ENCODE results near the gene SLC35F3.
"Not testable (repeated sequence)": the region's sequence is repeated elsewhere in the genome, so short reads cannot be mapped to it uniquely, and the experiment has no call there.

Gene SLC35F3

GRCh38 chr1:234114648-234115307, 210.3 kb downstream of the SLC35F3 start:
- no peak for DNase-seq

DNA sequence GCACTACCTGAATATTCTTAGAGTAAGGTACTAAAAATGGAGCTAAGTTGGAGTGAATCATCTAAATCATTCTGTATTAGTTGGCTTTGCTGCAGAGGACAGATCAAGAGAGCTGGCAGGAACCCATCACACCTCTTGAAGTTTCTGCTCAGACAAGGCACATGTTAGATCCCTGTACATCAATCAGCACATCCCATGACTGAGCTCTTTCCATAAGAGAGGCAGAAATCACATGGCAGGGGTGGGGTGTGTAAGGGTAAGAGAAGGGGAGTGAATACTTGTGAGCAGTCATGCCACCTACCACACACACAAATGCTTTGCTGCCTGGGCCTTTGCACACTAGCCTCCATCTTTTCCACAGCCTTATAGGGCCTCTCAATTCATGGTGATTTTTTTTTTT, 214.4 kb downstream of the SLC35F3 start:
- DNase-seq, result no peak

DNA sequence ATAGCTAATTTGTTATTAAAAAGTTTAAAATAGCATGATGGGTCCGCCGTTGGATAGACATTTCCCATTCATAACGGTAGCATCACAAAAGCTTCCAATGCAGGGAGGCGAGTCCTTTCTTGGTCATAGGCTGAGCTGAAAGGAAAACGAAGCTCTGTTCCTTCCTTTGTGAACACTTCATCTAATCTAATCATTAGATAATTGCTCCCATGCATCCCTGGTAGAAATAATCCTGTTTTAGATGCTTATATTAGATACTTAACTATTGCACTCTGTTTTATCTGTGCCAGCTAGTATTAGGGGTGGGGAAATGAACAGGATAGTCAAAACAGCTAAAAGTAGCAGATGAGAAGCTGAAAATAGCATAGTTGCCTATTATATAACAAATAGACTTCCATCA, 215.0 kb downstream of the SLC35F3 start:
- DNase-seq, result no peak

DNA sequence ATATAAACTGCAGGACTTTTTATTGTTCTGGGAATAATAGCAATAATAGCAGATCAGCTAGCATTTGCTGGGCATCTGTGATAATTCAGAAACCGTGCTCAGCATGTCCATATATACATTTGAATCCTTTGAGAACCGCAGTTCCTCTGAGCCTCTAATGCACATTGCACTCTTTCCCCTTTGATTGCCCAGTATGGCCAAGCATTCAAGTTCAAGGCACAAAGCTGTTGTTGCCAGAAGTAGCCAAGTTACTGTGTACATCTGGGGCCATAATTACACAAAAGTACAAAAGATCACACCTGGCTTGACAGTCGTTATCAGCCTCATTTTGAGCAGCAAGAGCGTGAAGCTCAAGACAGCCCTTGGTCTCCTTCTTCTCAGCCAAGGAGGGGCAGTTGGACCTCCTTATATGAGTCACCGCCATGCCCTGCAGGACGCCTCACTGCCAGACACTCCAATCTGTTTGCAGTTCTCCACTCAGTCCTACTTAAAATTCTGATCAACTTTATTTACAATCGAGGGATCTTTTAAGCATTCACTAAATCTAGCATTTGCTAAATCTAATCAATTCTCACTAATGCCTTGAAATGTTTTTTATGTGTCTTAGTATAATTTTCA, 216.0 kb downstream of the SLC35F3 start:
- no peak for DNase-seq

DNA sequence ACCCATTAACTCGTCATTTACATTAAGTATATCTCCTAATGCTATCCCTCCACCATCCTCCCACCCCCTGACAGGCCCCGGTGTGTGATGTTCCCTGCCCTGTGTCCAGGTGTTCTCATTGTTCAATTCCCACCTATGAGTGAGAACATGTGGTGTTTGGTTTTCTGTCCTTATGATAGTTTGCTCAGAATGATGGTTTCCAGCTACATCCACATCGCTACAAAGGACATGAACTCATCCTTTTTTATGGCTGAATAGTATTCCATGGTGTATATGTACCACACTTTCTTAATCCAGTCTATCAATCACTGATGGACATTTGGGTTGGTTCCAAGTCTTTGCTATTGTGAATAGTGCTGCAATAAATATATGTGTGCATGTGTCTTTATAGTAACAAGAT, 217.2 kb downstream of the SLC35F3 start:
- not testable (repeated sequence) for DNase-seq

- not testable (repeated sequence) for DNase-seq
Observed at GRCh38 chr1:234122571-234122970, 218.1 kb downstream of the SLC35F3 start.

- no peak for DNase-seq
Observed at GRCh38 chr1:234123867-234124266, 219.4 kb downstream of the SLC35F3 start.

GRCh38 chr1:234125283-234125682, 220.8 kb downstream of the SLC35F3 start:
- DNase-seq, result no peak

- DNase-seq, result no peak
Observed at GRCh38 chr1:234125714-234126113, 221.2 kb downstream of the SLC35F3 start.

GRCh38 chr1:234127026-234127671, 222.7 kb downstream of the SLC35F3 start:
- DNase-seq, result no peak

- no peak for DNase-seq
Observed at GRCh38 chr1:234132795-234133194, 228.3 kb downstream of the SLC35F3 start.

DNA sequence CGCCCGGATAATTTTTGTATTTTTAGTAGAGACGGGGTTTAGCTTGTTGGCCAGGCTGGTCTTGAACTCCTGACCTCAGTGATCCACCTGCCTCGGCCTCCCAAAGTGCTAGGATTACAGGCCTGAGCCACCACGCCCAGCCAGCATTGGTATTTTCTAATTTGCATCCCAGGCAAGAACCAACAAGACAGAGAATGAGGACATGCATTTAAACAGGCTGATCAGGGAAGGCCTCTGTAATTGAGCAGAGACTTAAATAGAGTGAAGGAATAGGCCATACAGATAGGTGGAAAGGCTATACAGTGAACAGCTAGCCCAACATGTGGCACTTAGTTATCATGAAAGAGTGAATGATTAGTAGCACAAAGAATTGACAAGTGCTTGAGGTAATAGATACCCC, 230.4 kb downstream of the SLC35F3 start:
- DNase-seq, result no peak

DNA sequence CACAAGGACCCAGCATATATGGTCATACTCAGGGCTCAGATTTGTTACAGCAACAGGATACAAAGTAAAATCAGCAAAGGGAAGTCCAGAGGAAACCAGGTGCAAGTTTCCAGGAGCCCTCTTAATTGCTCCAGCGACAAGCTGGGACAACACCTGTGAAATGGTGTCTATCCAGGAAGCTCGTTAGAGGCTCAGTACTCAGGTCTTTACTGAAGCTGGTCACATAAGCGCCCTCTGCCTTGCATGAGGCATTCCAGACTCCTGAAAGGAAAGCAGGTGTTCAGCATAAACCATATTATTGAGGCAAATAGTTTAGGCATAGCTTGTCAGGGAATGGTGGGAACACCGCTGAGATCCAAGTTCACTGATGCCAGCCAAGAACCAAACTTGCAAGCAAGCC, 231.0 kb downstream of the SLC35F3 start:
- DNase-seq, result no peak

DNA sequence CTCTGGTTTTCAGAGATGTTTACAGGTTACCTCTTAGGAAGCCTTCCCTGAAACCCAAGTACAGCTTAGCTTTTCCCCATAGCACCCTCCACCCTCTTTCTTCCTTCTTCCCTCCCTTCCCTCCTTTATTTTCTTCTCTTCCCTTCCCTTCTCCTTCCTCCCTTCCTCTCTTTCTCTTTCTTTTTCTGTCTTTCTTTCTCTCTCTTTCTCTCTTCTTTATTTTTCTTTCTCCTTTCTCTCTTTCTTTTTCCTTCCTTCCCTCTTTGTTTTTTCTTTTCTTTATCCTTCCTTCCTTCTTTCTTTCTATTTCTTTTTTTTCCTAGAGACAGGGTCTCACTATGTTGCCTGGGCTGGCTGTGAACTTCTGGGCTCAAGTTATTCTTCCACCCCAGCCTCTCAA, 231.6 kb downstream of the SLC35F3 start:
- no peak for DNase-seq

- no peak for DNase-seq
Observed at GRCh38 chr1:234139966-234140365, 235.5 kb downstream of the SLC35F3 start.

GRCh38 chr1:234140388-234140787, 235.9 kb downstream of the SLC35F3 start:
- DNase-seq, result no peak

DNA sequence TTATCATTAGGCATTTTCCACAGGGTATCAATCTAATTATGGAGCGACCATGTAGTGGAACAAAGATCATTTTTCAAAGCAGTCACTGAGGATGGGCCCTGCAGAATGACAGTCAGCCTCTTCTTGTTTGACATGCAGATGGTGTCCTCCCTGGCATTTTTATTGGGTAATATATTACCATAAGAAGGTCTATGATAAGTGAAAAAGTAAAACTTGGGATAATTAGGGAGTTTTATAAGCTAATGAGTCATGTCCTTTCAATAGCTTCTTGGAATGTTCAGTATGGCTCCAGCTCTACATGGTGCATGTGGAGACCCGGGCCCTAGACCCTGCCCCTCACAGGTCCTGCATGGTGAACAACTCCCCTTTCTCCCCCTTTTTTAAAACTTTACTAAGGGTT, 236.5 kb downstream of the SLC35F3 start:
- no peak for DNase-seq

DNA sequence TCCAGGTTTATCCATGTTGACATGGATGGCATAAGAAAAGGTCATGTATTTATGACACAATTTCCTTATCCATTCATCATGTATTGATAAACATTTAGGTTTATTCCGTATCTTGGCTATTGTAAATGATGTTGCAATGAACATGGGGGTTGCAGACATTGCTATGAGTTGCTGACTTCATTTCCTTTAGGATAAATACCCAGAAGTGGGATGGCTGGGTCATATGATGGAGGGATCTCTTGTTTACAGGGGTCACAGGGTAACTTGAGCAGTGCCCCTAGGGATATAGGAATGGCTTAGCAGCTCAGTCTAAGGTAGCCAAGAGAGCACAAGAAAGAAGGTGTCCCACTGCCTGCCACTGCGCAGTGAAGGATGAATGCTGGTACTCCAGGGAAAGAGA, 239.2 kb downstream of the SLC35F3 start:
- no peak for DNase-seq

- no peak for DNase-seq
Observed at GRCh38 chr1:234144901-234145300, 240.4 kb downstream of the SLC35F3 start.

DNA sequence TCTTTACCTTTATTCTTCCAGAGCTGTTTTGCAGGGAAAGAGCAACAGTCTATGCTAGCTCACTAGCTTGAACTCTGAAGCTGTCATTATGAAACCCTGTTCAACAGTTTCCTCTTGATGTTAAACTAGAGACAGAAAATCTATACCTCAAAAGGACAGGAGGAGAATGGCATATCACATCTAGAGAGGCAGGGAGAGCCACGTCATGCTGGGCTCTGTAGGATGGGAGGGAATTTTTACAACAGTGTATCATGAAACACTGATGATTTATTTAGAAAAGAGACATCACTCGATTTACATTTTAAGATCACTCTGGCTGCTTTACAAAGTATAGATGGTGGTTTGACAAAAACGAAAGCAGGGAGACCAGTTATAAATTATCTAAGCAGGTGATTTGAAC, 243.9 kb downstream of the SLC35F3 start:
- DNase-seq, result no peak

DNA sequence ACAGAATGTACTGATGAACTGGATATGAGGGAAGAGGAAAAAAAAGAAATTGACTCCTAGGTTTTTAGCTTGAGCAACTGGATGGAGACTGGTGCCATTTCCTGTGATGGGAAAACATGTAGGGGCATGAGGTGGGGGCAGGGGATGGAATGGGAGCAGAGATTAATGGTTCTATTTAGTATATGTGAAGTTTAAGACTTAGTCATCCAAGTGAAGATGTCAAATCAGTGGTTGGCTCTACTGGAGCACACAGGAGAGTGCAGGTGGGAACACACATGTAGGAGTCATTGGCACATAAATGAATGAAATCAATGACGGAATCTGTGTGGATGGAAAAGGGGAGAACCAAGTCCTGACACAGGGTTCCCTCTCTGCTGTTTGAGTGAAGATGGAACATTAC, 244.3 kb downstream of the SLC35F3 start:
- no peak for DNase-seq

DNA sequence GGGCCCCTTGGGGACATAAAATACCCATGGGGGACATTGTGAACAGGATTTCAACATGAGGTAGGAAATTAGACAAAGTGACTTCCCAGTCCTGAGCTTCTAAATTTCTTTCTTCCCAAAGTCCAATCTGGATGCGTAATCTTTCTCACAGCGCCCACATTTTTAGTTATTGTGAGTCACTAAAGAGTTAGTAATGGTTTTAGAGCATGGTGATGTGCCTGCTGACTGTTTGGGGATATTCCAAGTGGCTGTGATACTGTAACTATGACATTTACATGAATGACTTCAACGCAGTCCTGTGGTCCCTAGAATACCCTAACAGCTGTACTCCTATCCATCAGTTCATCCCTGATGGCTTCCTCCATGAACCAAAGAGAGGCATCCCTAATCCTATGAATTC, 244.7 kb downstream of the SLC35F3 start:
- DNase-seq, result no peak

- no peak for DNase-seq
Observed at GRCh38 chr1:234150892-234151291, 246.4 kb downstream of the SLC35F3 start.

- not testable (repeated sequence) for DNase-seq
Observed at GRCh38 chr1:234152344-234152743, 247.9 kb downstream of the SLC35F3 start.

Data from activated T-cell treated with anti-CD3 and anti-CD28 coated beads for 4 hours (primary cell).